Limb (tissue), 2 donors: Measurements from ENCODE around the gene VAV3.
"Not testable (repeated sequence)": the region's sequence is repeated elsewhere in the genome, so short reads cannot be mapped to it uniquely, and the experiment has no call there.

Experiments used
- DNase-seq, 2 donors: peaks; one replicate each; pipeline ENCODE4 v3.0.0-alpha.2; 2016; ENCODE audit errors: extremely low spot score in 2 of 2

VAV3 gene

GRCh38 chr1:107748531-107748930 lies 216.4 kb downstream of the VAV3 start:
- DNase-seq, result peak in 1 of 2 donors; percentile 51

GRCh38 chr1:107741242-107741641 lies 223.7 kb downstream of the VAV3 start:
- DNase-seq, result no peak

GRCh38 chr1:107740579-107740978 lies 224.4 kb downstream of the VAV3 start:
- DNase-seq, result no peak

GRCh38 chr1:107739651-107740050 lies 225.3 kb downstream of the VAV3 start:
- no peak for DNase-seq

- DNase-seq, result peak in 1 of 2 donors; percentile 10
Observed at GRCh38 chr1:107739201-107739600, 225.8 kb downstream of the VAV3 start.

GRCh38 chr1:107733401-107733800 lies 231.6 kb downstream of the VAV3 start:
- DNase-seq, result not testable (repeated sequence)

GRCh38 chr1:107727866-107728265 lies 237.1 kb downstream of the VAV3 start:
- DNase-seq, result no peak

GRCh38 chr1:107726860-107727259 lies 238.1 kb downstream of the VAV3 start:
- no peak for DNase-seq

GRCh38 chr1:107724648-107725047 lies 240.3 kb downstream of the VAV3 start:
- no peak for DNase-seq

- not testable (repeated sequence) for DNase-seq
Observed at GRCh38 chr1:107720210-107720609, 244.8 kb downstream of the VAV3 start.

GRCh38 chr1:107710005-107710404 lies 255.0 kb downstream of the VAV3 start:
- DNase-seq, result no peak

- DNase-seq, result no peak
Observed at GRCh38 chr1:107707111-107707510, 257.9 kb downstream of the VAV3 start.

GRCh38 chr1:107706182-107706581 lies 258.8 kb downstream of the VAV3 start:
- no peak for DNase-seq

- DNase-seq, result no peak
Observed at GRCh38 chr1:107704911-107705310, 260.1 kb downstream of the VAV3 start.

- no peak for DNase-seq
Observed at GRCh38 chr1:107702946-107703571, 261.9 kb downstream of the VAV3 start.

GRCh38 chr1:107700651-107701050 lies 264.3 kb downstream of the VAV3 start:
- DNase-seq, result not testable (repeated sequence)

- no peak for DNase-seq
Observed at GRCh38 chr1:107698161-107698560, 266.8 kb downstream of the VAV3 start.

- no peak for DNase-seq
Observed at GRCh38 chr1:107695341-107695740, 269.6 kb downstream of the VAV3 start.

- DNase-seq, result no peak
Observed at GRCh38 chr1:107692580-107693345, 272.2 kb downstream of the VAV3 start.

- DNase-seq, result no peak
Observed at GRCh38 chr1:107691540-107691939, 273.4 kb downstream of the VAV3 start.

- DNase-seq, result no peak
Observed at GRCh38 chr1:107690491-107690890, 274.5 kb downstream of the VAV3 start.

GRCh38 chr1:107689733-107690132 lies 275.2 kb downstream of the VAV3 start:
- DNase-seq, result no peak

GRCh38 chr1:107689159-107689558 lies 275.8 kb downstream of the VAV3 start:
- no peak for DNase-seq
